Measurements from ENCODE around the gene SREBF1.
"Not testable (repeated sequence)": the region's sequence is repeated elsewhere in the genome, so short reads cannot be mapped to it uniquely, and the experiment has no call there.

The SREBF1 gene

DNA sequence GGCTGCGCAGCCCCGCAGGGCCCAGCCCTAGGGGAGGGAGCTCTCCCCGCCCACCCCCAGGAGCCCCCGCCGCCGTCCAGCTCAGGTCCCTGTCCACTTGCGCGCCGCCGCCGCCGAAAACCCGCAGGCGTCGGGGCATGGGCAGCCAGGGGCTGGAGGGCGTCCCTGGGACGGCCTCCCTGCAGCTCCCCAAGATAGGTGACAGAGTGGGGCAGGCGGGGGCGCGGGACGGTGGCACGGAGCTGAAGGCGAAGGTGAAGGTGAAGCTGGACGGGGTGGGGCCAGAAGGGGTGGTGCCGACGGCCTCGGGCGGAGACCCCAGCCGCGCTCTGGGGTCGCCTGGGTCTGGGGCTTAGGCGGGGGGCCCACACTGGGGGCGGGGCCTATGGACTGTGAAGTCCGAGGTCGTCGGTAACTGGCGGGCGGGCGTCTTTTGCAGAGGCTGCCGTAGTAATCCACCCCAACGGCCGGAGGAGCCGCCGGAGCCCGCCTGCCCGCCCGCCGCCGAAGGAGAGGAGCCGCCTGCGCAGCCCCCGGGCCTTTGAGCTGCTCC, 27.2 kb downstream of the SREBF1 start:
- no peak for DNase-seq

DNA sequence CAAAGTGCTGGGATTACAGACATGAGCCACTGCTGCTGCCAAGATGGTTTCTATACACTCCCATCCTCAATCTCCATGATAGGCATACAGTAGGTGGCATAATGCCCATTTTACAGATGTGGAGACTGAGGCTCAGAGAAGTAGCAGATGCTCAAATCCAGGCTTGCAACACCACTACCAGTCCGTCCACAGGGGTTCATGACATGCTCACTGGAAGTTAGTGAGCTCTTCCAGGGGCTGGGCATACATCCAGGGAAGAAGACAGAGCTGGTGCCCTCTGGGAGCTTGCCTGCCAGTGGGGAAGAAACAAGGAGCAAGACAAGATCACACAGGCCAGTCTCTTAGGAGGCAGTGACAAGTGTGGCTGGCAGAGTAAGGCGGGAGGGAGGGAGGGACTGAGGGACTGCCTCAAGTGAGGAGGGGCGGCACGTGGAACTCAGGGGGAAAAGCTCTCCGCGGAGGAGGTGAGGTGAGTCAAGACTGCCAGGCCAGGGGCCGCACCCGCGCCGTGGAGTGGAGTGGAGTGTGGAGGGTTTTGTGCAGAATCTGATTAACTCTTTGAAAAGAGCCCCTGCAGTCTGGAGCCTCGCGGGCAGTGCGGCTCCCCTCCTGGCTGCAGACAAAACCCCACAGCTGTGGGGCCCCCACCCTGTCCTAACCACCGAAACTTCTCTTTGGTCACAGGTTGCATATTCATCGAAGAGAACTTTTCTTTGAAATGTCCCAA, 27.9 kb downstream of the SREBF1 start:
- DNase-seq = no peak

DNA sequence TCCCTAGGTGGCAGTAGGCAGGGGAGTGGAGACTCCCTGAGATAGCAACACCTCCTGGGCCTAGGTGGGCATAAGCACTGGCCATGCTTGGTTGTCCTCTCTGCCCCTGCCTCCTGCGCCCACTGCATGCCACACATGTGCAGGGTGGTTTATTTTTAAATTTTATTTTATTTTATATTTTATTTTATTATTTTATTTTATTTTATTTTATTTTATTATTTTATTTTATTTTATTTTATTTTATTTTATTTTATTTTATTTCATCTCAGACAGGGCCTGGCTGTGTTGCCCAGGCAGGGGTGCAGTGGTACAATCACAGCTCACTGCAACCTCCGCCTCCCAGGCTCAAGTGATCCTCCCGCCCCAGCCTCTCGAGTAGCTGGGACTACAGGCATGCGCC, 28.6 kb downstream of the SREBF1 start:
- DNase-seq = not testable (repeated sequence)

DNA sequence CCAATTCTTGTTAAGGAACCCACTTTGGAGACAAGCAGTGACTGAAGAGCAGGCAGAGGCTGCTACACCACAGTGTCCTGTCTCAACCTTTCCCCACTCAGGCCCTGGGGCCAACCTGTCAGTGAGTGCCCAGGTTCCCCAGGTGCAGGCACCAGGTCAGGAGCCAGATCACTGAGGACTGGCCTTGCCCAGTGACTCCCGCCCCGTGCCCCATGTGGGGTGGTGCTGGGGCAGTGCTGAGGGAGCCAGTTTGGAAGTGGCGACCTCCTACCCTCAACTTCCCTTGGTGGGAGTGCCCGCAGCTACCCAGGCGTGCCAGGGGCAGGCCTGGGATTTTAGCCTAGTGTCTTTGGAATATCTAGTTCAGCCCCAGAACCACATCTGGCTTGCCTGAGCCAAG, 29.3 kb downstream of the SREBF1 start:
- DNase-seq = no peak

DNA sequence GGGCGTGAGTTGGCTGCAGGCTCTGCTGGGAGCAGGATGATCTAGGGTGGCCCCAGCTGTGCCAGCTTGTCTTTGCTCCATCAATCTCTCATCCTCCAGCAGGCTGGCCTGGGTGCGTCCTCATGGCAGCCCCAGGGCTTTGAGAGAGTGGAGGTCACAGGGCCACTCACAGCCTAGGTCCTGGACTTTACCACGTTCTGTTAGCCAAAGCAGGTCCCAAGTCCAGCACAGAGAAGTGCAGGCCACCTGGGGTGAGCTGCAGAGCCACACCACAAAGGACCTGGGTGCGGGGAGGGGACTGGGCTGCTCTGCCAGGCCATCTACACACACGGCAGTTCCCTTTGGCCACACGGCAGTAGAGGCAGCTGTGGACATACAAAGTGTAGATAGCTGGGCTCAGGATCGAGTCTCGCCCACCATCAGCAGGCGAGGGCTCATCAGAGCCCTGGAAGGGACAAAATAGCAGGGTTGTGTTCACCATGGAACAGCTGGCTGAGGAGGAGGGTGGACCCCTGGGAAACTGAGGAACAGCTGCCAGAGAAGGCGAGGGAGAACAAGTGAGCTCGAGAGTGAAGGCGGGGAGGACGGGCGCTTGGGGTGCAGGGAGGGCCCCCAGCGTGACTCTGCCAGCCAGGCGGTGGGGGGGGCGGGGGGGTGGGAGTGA, 30.0 kb downstream of the SREBF1 start:
- no peak for DNase-seq

DNA sequence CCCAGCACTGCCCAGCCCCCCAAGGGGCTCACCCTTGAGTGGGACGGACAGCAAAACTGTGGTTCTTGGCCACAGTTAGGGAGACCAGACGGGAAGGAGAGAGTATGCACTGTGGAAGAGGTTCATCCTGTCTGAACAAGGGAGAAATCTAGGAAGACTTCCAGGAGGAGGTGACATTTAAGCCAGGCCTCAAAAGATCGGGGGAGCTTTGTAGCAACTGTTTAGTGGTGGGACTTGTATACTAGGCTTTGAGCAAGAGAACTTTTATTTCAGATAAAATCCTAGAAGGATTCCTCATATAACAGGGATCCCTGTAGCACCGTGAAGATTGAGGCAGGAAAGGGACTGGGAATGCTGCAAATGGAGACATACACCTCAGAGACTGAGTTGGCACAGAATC, 30.8 kb downstream of the SREBF1 start:
- no peak for DNase-seq

DNA sequence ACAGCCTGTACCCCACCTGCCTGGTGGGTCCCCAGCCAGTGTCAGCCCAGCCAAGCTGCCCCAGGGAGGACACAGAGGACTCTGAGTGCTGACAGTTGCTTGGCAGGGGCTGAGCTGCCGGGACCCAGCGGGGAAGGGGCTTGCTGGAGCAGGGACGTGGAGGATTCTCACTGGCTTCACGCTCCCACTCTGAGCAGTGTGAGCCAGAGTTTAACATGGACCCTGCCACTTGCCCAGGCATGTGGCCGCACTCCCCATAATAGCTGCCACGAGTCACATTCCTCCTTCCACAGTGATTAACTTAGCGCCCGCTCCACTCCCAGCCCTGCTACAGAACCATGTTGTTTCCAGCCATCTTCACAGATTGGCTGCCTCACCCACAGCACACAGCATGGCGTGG, 31.2 kb downstream of the SREBF1 start:
- no peak for DNase-seq

DNA sequence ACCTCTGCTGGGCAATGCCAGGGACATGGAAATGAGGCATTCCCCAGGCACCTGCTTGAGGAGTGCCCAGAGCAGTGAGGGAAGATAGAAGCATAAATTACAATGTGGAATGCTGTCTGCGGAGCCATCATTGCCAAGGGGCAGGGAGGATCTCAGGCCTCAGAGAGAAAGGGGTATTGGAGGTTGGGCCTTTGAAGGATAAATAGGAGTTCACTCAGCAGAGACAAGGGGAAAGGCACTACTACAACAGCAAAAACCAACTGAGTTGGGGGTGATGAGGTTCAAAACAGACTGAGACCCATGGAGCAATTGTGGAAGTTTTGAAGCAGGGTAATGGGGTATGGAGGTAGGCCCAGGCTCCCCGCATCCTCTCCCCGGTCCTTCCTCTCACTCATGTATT, 32.8 kb downstream of the SREBF1 start:
- DNase-seq = no peak

DNA sequence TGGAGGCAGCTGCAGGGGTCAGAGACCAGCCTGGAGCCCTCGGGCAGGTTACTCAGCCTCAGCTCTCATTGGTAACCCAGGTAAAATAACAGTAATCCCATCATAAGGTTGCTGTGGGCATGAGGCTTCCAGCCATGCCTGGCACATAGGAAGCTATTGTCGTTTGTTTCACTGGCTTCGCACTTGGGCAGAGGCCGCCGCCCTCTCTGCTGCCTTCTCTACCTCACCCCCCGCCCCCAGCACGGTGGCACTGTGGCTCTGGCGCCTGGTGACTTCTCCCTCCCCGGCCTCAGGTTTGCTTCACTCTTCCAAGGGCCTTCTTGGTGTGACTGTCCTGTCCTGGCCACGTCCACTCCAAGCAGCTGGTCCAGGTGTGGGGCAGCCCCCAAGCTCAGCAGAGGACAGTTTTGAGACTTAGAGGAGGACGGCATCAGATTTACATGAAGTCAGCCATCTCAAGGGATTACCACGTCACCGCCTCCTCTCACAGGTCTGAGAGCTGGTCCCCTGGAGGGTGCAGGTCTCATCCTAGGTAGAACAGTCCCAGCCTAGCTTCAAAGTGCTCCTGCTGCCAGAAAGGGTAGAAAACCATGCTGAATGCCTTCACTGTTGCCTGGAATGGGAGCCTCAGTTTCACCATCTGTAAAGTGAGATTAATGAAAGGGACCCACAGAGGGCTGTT, 34.8 kb downstream of the SREBF1 start:
- DNase-seq = no peak

DNA sequence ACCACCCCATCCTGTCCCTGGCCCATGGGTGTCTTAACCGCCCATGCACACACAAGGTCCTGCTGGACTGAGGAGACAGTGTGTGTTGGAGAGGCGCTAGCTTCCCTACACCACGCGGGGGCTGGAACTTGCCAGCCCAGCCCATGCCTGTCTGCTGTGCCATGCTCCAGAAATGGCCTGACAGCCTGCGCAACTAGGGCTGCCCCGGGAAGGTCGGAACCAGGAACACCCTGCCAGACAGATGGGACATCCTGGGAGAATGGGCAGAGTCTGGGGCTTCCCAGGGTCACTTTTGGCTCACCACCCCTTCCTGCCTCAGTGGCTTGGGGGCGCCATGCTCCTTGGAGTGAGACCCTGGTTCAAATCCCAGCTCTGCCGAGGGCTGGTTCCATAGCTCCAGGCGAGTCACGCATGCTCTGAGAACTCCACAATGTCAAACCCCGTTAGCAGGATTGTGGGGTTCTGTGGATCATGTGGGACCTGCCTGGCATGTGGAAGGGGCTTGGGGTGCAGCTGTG, 36.2 kb downstream of the SREBF1 start:
- DNase-seq = no peak

DNA sequence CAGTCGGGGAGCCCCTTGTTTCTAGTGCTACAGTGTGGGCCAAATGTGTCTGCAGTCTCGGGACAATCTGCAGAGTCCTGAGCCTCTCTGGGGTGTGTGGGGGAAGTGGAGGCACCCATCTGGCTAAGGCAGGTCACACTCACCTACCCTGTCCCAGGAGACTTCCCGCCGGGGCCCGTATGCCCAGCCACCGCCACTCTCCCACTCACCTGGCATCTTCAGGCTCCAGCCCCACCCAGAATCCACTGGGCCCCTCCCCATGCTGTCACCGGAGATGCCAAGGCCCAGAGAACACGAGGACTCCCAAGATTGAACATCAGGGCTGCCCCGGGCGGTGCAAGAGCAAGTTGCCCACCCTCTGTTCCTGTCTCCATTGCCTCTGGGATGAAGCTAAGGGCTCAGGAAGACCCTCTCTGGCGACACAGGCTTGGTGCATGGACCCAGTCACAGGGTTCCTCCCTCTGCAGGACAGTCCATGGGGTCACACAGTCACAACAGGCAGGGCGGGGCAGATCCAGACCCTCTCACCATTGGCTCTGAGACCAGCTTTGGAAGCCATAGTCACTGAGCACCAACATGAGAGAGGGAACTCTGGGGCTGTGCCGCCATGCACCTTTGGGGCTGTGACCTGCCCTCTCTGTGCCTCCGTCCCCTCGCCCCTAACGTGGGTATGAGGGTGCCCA, 38.1 kb downstream of the SREBF1 start:
- no peak for DNase-seq

DNA sequence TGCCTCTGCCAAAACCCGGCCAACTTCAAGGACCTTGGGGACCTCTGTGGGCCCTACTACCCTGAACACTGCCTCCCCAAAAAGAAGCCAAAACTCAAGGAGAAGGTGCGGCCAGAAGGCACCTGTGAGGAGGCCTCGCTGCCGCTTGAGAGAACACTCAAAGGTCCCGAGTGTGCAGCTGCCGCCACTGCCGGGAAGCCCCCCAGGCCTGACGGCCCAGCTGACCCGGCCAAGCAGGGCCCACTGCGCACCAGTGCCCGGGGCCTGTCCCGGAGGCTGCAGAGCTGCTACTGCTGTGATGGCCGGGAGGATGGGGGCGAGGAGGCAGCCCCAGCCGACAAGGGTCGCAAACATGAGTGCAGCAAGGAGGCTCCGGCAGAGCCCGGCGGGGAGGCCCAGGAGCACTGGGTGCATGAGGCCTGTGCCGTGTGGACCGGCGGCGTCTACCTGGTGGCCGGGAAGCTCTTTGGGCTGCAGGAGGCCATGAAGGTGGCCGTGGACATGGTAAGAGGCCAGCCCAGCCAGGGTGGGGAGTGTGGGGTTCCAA, 38.7 kb downstream of the SREBF1 start:
- no peak for DNase-seq

DNA sequence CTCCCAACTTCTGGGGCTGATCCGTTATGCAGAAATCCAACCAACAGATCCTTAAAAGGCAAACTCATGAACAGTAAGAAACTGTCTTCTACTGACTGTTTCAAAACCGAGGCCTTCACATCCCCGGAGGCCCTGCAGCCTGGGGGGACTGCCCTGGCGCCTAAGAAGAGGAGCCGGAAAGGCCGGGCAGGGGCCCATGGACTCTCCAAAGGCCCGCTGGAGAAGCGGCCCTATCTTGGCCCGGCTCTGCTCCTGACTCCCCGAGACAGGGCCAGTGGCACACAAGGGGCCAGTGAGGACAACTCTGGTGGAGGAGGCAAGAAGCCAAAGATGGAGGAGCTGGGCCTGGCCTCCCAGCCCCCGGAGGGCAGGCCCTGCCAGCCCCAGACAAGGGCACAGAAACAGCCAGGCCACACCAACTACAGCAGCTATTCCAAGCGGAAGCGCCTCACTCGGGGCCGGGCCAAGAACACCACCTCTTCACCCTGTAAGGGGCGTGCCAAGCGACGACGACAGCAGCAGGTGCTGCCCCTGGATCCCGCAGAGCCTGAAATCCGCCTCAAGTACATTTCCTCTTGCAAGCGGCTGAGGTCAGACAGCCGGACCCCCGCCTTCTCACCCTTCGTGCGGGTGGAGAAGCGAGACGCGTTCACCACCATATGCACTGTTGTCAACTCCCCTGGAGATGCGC, 39.5 kb downstream of the SREBF1 start:
- no peak for DNase-seq

DNA sequence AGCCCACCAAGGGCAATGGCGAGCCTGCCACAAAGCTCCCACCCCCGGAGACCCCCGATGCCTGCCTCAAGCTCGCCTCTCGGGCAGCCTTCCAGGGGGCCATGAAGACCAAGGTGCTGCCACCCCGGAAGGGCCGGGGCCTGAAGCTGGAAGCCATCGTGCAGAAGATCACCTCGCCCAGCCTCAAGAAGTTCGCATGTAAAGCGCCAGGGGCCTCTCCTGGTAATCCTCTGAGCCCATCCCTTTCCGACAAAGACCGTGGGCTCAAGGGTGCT, 40.1 kb downstream of the SREBF1 start:
- DNase-seq = no peak

DNA sequence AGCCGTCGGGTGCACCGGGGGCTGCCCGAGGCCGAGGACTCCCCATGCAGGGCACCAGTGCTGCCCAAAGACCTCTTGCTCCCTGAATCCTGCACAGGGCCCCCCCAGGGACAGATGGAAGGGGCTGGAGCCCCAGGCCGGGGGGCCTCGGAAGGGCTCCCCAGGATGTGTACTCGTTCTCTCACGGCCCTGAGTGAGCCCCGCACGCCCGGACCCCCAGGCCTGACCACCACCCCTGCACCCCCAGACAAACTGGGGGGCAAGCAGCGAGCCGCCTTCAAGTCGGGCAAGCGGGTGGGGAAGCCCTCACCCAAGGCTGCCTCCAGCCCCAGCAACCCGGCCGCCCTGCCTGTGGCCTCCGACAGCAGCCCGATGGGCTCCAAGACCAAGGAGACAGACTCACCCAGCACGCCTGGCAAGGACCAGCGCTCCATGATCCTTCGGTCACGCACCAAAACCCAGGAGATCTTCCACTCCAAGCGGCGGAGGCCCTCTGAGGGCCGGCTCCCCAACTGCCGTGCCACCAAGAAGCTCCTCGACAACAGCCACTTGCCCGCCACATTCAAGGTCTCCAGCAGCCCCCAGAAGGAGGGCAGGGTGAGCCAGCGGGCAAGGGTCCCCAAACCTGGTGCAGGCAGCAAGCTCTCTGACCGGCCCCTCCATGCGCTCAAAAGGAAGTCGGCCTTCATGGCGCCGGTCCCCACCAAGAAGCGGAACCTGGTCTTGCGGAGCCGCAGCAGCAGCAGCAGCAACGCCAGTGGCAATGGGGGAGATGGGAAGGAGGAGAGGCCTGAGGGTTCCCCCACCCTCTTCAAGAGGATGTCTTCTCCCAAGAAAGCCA, 40.6 kb downstream of the SREBF1 start:
- no peak for DNase-seq

DNA sequence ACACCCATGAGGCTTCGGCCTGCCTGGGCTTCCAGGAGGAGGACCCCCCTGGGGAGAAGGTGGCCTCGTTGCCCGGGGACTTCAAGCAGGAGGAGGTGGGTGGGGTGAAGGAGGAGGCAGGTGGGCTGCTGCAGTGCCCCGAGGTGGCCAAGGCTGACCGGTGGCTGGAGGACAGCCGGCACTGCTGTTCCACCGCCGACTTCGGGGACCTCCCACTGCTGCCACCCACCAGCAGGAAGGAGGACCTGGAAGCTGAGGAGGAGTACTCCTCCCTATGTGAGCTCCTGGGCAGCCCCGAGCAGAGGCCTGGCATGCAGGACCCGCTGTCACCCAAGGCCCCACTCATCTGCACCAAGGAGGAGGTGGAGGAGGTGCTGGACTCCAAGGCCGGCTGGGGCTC, 41.5 kb downstream of the SREBF1 start:
- no peak for DNase-seq

DNA sequence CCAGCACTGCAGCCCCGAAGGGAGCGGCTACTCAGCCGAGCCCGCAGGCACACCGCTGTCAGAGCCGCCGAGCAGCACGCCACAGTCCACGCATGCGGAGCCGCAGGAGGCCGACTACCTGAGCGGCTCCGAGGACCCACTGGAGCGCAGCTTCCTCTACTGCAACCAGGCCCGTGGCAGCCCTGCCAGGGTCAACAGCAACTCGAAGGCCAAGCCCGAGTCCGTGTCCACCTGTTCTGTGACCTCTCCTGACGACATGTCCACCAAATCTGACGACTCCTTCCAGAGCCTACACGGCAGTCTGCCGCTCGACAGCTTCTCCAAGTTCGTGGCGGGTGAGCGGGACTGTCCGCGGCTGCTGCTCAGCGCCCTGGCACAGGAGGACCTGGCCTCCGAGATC, 42.4 kb downstream of the SREBF1 start:
- no peak for DNase-seq

DNA sequence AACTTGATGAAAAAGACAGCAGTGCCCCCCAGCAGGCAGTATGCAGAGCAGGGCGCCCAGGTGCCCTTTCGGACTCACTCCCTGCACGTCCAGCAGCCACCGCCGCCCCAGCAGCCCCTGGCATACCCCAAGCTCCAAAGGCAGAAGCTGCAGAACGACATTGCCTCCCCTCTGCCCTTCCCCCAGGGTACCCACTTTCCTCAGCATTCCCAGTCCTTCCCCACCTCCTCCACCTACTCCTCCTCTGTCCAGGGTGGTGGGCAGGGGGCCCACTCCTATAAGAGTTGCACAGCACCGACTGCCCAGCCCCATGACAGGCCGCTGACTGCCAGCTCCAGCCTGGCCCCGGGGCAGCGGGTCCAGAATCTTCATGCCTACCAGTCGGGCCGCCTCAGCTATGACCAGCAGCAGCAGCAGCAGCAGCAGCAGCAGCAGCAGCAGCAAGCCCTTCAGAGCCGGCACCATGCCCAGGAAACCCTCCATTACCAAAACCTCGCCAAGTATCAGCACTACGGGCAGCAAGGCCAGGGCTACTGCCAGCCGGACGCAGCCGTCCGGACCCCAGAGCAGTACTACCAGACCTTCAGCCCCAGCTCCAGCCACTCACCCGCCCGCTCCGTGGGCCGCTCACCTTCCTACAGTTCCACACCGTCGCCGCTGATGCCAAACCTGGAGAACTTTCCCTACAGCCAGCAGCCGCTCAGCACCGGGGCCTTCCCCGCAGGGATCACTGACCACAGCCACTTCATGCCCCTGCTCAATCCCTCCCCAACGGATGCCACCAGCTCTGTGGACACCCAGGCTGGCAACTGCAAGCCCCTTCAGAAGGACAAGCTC, 43.2 kb downstream of the SREBF1 start:
- DNase-seq = no peak

DNA sequence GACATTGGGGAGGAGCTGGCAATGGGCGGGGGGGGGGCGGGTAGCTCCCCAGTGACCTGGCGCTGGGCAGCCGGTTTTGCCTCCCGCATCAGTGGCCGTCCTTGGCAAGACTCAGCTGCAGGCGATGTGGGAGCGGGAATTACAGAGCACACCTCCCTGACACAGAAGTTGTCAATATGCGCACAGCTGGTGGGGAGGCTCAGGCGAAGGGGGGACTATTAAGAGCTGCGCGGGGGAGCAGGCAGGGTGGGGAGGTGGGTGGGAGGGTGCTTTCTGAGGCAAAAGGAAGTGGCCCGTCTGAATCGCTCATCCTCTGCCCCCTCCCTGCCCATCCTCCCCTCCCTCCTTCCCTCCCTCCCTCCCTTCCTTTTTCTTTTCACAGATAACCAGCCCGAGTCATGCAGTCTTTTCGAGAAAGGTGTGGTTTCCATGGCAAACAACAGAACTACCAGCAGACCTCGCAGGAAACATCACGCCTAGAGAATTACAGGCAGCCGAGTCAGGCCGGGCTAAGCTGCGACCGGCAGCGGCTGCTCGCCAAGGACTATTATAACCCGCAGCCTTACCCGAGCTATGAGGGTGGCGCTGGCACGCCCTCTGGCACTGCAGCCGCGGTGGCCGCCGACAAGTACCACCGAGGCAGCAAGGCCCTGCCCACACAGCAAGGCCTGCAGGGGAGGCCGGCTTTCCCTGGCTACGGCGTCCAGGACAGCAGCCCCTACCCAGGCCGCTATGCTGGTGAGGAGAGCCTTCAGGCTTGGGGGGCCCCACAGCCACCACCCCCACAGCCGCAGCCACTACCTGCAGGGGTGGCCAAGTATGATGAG, 44.0 kb downstream of the SREBF1 start:
- peak; percentile 65 for DNase-seq
